Stimulated activated CD8-positive, alpha-beta memory T cell treated with anti-CD3 and anti-CD28 coated beads, Interleukin-7, amount 100 ng/mL, for 1 hour (primary cell): ENCODE data around the gene F2RL1.
"Not testable (repeated sequence)": the region's sequence is repeated elsewhere in the genome, so short reads cannot be mapped to it uniquely, and the experiment has no call there.

Source experiments
- DNase-seq, 2 donors: peaks; one replicate each; pipeline ENCODE4 v3.0.0-alpha.2; 2020; ENCODE audit warnings: low read depth in 2 of 2

The F2RL1 gene, protein sequence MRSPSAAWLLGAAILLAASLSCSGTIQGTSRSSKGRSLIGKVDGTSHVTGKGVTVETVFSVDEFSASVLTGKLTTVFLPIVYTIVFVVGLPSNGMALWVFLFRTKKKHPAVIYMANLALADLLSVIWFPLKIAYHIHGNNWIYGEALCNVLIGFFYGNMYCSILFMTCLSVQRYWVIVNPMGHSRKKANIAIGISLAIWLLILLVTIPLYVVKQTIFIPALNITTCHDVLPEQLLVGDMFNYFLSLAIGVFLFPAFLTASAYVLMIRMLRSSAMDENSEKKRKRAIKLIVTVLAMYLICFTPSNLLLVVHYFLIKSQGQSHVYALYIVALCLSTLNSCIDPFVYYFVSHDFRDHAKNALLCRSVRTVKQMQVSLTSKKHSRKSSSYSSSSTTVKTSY

DNA sequence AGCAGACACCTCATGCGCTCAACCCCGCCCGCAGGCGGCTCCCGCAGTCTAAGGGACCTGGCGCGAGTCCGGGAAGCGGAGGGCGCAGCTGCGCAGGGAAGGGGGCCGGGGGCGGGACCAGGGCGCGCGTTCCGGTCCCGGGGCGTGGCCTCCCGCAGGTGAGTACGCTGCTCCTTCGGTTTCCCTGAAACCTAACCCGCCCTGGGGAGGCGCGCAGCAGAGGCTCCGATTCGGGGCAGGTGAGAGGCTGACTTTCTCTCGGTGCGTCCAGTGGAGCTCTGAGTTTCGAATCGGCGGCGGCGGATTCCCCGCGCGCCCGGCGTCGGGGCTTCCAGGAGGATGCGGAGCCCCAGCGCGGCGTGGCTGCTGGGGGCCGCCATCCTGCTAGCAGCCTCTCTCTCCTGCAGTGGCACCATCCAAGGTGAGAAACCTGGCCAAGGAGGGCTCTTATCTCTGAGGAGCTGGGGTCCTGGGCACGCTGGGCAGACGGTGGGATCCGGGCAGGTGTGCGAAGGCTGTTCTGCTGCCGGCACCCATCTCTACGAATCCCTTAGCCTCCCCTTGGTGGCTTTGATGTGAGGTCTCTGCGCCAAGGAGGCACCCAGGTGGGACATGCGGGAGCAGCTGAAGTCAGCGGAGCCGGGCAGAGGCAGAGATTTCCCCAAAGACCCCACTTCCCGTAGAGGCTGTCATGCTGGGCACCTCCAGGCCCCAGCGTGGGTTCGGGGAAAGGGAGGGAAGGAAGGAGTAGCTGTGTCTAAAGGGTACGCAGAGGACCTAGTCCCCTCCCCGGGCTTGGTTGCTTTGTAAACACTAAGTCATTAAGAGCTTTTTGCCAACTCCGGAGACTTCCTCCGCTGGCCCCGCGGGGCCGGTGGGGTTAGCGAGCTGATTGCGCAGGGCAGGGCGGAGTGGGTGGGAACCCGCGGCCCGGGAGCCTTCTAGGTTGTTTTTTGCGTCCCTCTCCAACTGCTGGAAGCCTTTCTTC, at the start of gene F2RL1:
Gene F2RL1 (plus strand): TSS at position 187 of the 988 bp plus-strand sequence. CDS start 153 bp downstream, at position 340.
- no peak for DNase-seq

GRCh38 chr5:76771041-76771440, 47.8 kb upstream of the F2RL1 start:
- DNase-seq: not testable (repeated sequence)

GRCh38 chr5:76771705-76772405, 47.0 kb upstream of the F2RL1 start:
- no peak for DNase-seq

DNA sequence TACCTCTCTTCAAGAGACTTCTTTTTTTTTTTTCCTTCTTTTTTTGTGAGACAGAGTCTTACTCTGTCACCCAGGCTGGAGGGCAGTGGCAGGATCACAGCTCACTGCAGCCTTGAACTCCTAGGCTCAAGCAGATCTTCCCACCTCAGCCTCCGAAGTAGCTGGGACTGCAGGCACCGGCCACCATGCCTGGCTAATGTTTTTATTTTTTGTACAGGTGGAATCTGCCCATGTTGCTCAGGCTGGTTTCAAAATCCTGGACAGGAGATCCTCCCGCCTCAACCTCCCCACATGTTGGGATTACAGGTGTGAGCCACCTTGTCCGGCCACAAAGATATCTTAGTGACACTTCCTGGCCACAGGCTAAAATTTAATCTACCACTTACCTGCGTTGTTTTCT, 42.9 kb upstream of the F2RL1 start:
- DNase-seq: no peak

- no peak for DNase-seq
These were observed 42.4 kb upstream of the F2RL1 start for GRCh38 chr5:76776391-76776790.

DNA sequence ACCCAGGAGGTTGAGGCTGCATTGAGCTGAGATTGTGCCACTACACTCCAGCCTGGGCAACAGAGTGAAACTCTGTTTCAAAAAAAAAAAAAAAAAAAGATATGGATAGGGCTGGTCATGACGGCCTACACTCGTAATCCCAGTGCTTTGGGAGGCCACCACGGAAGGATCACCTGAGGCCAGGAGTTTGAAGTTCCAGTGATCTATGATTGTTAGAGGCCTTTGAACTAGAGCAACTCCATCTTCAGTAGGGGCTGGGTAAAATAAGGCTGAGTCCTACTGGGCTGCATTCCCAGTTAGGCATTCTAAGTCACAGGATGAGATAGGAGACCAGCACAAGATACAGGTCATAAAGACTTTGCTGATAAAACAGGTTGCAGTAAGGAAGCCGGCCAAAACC, 38.2 kb upstream of the F2RL1 start:
- not testable (repeated sequence) for DNase-seq

- no peak for DNase-seq
These were observed 37.1 kb upstream of the F2RL1 start for GRCh38 chr5:76781775-76782174.

DNA sequence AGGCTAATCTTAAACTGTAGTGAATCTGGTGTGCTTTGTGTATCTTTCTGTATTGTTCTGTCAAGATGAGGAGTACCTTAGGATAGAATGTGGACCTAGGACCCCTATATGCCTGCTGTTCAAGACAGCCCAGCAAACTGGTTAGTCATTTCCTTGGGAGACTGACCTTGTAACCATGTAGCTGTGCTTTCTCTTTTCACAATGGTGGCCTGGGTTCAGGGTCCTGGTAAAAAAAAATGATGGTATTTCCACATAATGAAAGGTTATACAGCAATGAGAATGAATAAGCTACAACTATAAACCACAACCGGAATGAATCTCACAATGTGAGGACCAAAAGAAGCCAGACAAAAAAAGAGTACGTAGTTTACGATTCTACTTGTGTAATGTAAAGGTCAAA, 36.4 kb upstream of the F2RL1 start:
- DNase-seq: no peak

- no peak for DNase-seq
These were observed 31.6 kb upstream of the F2RL1 start for GRCh38 chr5:76787237-76787636.

- no peak for DNase-seq
These were observed 30.5 kb upstream of the F2RL1 start for GRCh38 chr5:76788362-76788761.

DNA sequence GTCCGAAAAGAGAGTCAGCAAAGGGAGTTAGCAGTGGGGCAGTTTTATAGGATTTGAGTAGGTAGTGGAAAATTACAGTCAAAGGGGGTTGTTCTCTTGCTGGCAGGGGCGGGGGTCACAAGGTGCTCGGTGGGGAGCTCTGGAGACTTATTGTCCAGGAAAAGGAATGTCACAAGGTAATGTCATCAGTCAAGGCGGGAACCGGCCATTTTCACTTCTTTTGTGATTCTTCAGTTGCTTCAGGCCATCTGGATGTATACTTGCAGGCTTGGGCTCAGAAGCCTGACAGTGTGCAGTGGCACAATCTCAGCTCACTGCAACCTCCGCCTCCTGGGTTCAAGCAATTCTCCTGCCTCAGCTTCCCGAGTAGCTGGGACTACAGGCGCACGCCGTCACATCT, 29.6 kb upstream of the F2RL1 start:
- DNase-seq: not testable (repeated sequence)

- no peak for DNase-seq
These were observed 28.7 kb upstream of the F2RL1 start for GRCh38 chr5:76789991-76790581.

DNA sequence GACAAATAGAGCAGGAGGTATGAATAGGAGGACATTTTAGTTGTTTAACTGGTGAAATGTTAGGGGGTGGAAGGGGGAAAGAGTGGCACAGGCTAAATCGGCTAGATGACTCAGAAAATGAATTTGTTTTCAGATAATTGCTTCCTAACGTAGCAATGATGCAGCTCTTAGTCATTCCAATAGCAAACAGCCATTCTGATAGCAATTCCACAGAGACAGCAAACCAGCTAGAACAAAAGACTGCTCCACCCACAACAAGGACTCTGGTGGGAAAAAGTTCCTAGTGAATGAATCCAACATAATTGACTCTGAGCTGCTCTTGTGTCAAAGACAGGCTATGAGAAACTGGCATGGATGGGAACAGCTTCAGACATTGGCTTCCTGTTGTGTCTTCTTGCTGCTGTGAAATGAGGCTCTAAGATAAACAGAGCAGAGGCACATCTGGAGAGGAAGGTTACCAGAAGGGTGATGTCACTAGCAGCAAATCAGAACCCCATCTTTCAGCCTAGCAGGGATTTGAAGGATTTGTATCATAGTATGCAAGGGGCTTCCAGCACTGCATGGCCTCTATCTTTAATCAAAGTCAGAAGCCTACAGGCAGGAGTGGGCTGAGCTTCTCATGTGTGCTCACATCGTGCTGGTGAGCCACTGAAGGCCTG, 28.1 kb upstream of the F2RL1 start:
- DNase-seq: no peak

- no peak for DNase-seq
These were observed 27.4 kb upstream of the F2RL1 start for GRCh38 chr5:76791461-76791860.

- DNase-seq: no peak
These were observed 24.0 kb upstream of the F2RL1 start for GRCh38 chr5:76794871-76795270.

DNA sequence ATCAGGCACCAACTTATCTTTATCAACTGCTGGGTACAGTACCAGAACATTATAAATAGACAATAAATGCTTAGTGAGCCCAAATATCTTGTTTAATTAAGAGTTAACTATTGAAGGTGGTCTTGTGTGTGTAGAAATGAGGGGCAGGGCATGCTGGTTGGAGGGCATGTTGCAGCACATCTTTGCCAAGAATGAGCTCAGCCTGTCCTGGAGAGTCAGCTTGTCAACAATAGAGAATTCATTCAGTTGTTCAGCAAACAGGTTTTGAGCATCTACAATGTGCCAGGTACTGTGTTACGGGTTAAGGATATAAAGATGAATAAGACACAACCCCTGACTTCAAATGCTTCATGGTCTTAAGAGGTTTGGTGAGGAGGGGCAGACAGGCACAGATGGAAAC, 19.2 kb upstream of the F2RL1 start:
- DNase-seq: no peak

DNA sequence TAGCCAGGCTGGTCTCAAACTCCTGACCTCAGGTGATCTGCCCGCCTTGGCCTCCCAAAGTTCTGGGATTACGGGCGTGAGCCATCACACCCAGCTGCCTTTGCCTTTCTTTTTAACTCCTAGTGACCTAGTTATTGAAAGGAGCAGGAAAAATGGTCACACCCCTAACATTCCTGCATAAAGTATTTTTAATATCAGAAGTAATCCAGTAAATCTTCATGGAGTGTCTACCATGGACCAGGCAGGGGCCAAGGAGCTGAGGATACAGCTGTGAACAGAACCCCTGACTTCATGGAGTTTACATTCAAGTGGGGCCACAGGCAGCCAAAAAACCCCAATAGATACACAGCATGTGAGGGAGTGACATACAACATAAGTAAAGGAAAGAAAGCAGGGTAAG, 18.3 kb upstream of the F2RL1 start:
- DNase-seq: no peak

- DNase-seq: no peak
These were observed 17.5 kb upstream of the F2RL1 start for GRCh38 chr5:76801159-76801802.

DNA sequence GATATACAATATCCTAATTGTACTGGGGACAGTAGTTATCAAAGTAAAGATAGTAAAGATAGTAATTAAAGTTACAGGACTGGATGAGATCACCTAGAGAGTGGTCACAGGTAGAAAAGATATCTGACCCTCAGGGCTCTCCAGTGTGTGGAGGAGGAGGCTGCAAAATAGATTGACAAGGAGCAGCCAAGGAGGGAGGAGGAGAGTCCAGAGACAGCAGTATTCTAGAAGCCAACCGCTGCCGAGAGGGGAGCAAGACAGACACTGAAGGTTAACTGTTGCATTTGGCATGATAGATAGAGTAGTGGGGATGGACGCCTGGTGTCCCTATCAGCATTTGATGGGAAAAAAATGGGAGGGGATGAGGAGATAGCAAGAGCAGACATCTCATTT, 17.0 kb upstream of the F2RL1 start:
- DNase-seq: no peak

DNA sequence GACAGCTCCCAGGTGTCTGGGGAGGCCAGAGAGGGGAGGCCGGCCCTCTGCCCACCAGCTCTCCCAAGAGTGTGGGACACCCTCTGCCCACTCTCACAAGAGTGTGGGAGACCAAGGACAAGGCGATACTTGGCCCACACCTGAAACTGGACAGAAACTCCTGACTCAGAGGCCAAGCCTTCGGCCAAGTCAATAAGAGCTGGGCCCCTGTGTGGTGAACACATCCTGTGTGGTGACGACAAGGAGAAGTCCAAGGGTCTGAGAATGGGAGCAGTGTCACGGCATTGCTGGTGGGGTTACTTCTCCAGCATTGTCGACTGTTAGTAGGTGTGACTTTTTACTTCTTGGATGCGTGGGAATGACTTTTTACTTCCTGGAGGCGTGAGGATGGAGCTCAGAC, 14.6 kb upstream of the F2RL1 start:
- DNase-seq: no peak
